ENCODE data around the gene ASXL2. TPM values are rescaled to one million over a fixed set of nuclear protein-coding genes. Genes with fewer than 3 reads are reported as not detected.

ASXL2 gene
- polyA plus RNA-seq, 3 donors, result 3.6 to 13.4 (median 7.1) TPM

DNA sequence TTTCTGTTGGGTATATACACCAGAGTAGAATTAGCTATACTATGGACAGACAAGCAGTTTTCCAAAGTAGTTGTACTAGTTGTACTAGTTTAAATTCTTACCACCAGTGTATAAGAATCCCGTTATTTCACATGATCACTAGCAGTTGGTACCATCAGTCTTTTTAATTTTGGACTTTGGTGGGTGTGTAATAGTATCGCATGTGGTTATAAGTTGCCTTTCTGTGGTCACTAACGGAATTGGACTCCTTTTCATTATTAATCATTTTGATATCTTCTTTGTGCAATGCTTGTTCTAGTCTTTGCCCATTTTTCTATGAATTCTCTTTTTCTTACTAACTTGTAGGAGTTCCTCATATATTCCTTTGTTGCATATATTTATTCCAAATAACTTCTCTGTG lies 89.8 kb downstream of the ASXL2 start:
- H3K9me3 Mint-ChIP-seq, result peaks cover 0 to 2% (median 0%) of the 10 kb centered on the region in 7 donors
- Histone ChIP-seq H3K4me1 (ENCODE audit: control insufficient read depth in 1 of 2, insufficient read depth in 2 of 2, low read length in 2 of 2) (no peaks in the 10 kb centered on the region), H3K4me2 (replicated peaks; ENCODE audit: extremely low read depth, low read length, poor library complexity, severe bottlenecking) (no peak overlapping the region), H2AFZ (ENCODE audit: insufficient read depth, low read depth, low read length, poor library complexity, severe bottlenecking) (no peak overlapping the region), H3K9me3 (replicated peaks in 1 of 2; ENCODE audit: control insufficient read depth in 1 of 2, insufficient read depth in 1 of 2, low read length in 2 of 2) (no peaks in the 10 kb centered on the region), H3K9ac (ENCODE audit: insufficient read depth, low read length, poor library complexity, severe bottlenecking) (no peak overlapping the region), H3K27me3 (ENCODE audit: control insufficient read depth in 2 of 2, insufficient read depth in 2 of 2, low read length in 2 of 2) (no peaks in the 10 kb centered on the region), H3K4me3 (replicated peaks in 1 of 3; ENCODE audit: low read depth in 2 of 3, low read length in 3 of 3) (no peak overlapping the region), H3K27ac (ENCODE audit: low read depth in 1 of 2, low read length in 2 of 2) (no peak overlapping the region), H3K79me2 (ENCODE audit: insufficient read depth, low read length) (peaks cover 9% of the 10 kb centered on the region), H4K20me1 (ENCODE audit: insufficient read depth, low read length) (peaks cover 27% of the 10 kb centered on the region), H3K36me3 (replicated peaks in 1 of 2; ENCODE audit: control insufficient read depth in 1 of 2, insufficient read depth in 2 of 2, low read length in 2 of 2) (peaks cover 38 to 84% of the 10 kb centered on the region in 2 donors)
- no CpG with 5 or more reads among the region's 3 CpGs for WGBS (ENCODE audit: insufficient coverage)
- no peaks in the 10 kb centered on the region for H3K27me3 Mint-ChIP-seq (ENCODE audit: low read depth in 3 of 3)
- DNase-seq, result no peak
- TF ChIP-seq, protein P1, sequence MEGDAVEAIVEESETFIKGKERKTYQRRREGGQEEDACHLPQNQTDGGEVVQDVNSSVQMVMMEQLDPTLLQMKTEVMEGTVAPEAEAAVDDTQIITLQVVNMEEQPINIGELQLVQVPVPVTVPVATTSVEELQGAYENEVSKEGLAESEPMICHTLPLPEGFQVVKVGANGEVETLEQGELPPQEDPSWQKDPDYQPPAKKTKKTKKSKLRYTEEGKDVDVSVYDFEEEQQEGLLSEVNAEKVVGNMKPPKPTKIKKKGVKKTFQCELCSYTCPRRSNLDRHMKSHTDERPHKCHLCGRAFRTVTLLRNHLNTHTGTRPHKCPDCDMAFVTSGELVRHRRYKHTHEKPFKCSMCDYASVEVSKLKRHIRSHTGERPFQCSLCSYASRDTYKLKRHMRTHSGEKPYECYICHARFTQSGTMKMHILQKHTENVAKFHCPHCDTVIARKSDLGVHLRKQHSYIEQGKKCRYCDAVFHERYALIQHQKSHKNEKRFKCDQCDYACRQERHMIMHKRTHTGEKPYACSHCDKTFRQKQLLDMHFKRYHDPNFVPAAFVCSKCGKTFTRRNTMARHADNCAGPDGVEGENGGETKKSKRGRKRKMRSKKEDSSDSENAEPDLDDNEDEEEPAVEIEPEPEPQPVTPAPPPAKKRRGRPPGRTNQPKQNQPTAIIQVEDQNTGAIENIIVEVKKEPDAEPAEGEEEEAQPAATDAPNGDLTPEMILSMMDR (IDR thresholded peaks at IDR 0.05), result no peak
- intact Hi-C loops (cut with micrococcal nuclease), result no loop called here
- H3K36me3 Mint-ChIP-seq, result peaks cover 40 to 63% of the 10 kb centered on the region in 2 donors
- H3K4me1 Mint-ChIP-seq, result no peaks in the 10 kb centered on the region
- H3K4me3 Mint-ChIP-seq, result no peak overlapping the region
- no peak overlapping the region for H3K27ac Mint-ChIP-seq

DNA sequence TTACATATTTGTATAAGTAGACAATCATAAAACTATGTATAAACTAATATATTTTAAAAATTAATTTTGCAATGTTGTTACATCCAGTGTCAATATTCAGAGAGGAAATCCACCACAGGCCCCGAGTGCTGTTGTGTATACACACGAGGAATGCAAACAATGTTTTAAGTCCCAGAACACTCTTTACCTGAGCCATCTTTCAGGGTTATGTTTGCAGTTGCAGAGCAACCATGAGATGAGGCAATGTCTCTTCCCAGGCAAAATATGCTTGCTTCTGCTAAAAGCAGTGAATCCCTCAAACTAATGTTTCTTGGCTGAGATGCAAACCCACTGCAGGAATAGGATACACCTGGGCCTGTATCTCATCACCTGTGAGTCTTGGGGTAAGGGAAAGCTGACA lies 91.3 kb downstream of the ASXL2 start:
- Histone ChIP-seq H3K4me3 (replicated peaks in 1 of 3; ENCODE audit: low read depth in 2 of 3, low read length in 3 of 3) (no peak overlapping the region), H4K20me1 (ENCODE audit: insufficient read depth, low read length) (peaks cover 25% of the 10 kb centered on the region), H3K79me2 (ENCODE audit: insufficient read depth, low read length) (peaks cover 6% of the 10 kb centered on the region), H3K27me3 (ENCODE audit: control insufficient read depth in 2 of 2, insufficient read depth in 2 of 2, low read length in 2 of 2) (no peaks in the 10 kb centered on the region), H3K9me3 (replicated peaks in 1 of 2; ENCODE audit: control insufficient read depth in 1 of 2, insufficient read depth in 1 of 2, low read length in 2 of 2) (no peaks in the 10 kb centered on the region), H3K4me1 (ENCODE audit: control insufficient read depth in 1 of 2, insufficient read depth in 2 of 2, low read length in 2 of 2) (no peaks in the 10 kb centered on the region), H3K27ac (ENCODE audit: low read depth in 1 of 2, low read length in 2 of 2) (no peak overlapping the region), H2AFZ (ENCODE audit: insufficient read depth, low read depth, low read length, poor library complexity, severe bottlenecking) (no peak overlapping the region), H3K9ac (ENCODE audit: insufficient read depth, low read length, poor library complexity, severe bottlenecking) (no peak overlapping the region), H3K4me2 (replicated peaks; ENCODE audit: extremely low read depth, low read length, poor library complexity, severe bottlenecking) (no peak overlapping the region), H3K36me3 (replicated peaks in 1 of 2; ENCODE audit: control insufficient read depth in 1 of 2, insufficient read depth in 2 of 2, low read length in 2 of 2) (peaks cover 37 to 77% of the 10 kb centered on the region in 2 donors)
- DNase-seq, result no peak
- 100% methylated on average over 2 of the region's 2 CpGs for WGBS (ENCODE audit: insufficient coverage)
- no peaks in the 10 kb centered on the region for H3K27me3 Mint-ChIP-seq (ENCODE audit: low read depth in 3 of 3)
- intact Hi-C loops (cut with micrococcal nuclease), result no loop called here
- TF ChIP-seq, protein P1 (IDR thresholded peaks at IDR 0.05), result no peak
- no peak overlapping the region for H3K27ac Mint-ChIP-seq
- H3K36me3 Mint-ChIP-seq, result peaks cover 38 to 63% of the 10 kb centered on the region in 2 donors
- H3K4me3 Mint-ChIP-seq, result no peak overlapping the region
- peaks cover 0 to 2% (median 0%) of the 10 kb centered on the region in 7 donors for H3K9me3 Mint-ChIP-seq
- H3K4me1 Mint-ChIP-seq, result no peaks in the 10 kb centered on the region
